NCI-H526 treated with DMSO at 0.1 percent for 48 hours (cell line): Measurements from ENCODE around the gene SAFB.
"Not testable (repeated sequence)": the region's sequence is repeated elsewhere in the genome, so short reads cannot be mapped to it uniquely, and the experiment has no call there.

Experiments used
- DNase-seq: peaks from one replicate; lab custom pipeline; 2025; lab: John Stamatoyannopoulos, UW

Gene SAFB

GRCh38 chr19:5697022-5697889 is 74.4 kb downstream of the SAFB start:
- no peak for DNase-seq

GRCh38 chr19:5697890-5698634 is 75.2 kb downstream of the SAFB start:
- DNase-seq = no peak

- DNase-seq = no peak
Measured at GRCh38 chr19:5698635-5699422, 75.9 kb downstream of the SAFB start.

- no peak for DNase-seq
Measured at GRCh38 chr19:5700455-5701092, 77.7 kb downstream of the SAFB start.

GRCh38 chr19:5702053-5702410 is 79.1 kb downstream of the SAFB start:
- not testable (repeated sequence) for DNase-seq

GRCh38 chr19:5703819-5704818 is 81.2 kb downstream of the SAFB start:
- no peak for DNase-seq

- no peak for DNase-seq
Measured at GRCh38 chr19:5705552-5705951, 82.7 kb downstream of the SAFB start.

GRCh38 chr19:5706876-5707573 is 84.1 kb downstream of the SAFB start:
- DNase-seq = no peak

- DNase-seq = no peak
Measured at GRCh38 chr19:5707576-5708575, 85.0 kb downstream of the SAFB start.

GRCh38 chr19:5711025-5711424 is 88.1 kb downstream of the SAFB start:
- DNase-seq = no peak

GRCh38 chr19:5711713-5712161 is 88.9 kb downstream of the SAFB start:
- no peak for DNase-seq

- DNase-seq = no peak
Measured at GRCh38 chr19:5713228-5713627, 90.3 kb downstream of the SAFB start.

- no peak for DNase-seq
Measured at GRCh38 chr19:5714816-5715215, 91.9 kb downstream of the SAFB start.

GRCh38 chr19:5717215-5717935 is 94.5 kb downstream of the SAFB start:
- no peak for DNase-seq
